ENCODE results near the gene ZFP36L2.

ZFP36L2 gene

GRCh38 chr2:43230351-43230885 is 4.0 kb upstream of the ZFP36L2 start:
- ChIA-PET POLR2A (no interaction called here), CTCF (interaction anchor here (0.5 to 1.9 kb wide), 3 partner anchors 60 to 347 kb away, joined by 3 to 9 read pairs (median 4); no protein-coding TSS in a partner anchor)
- TF ChIP-seq TARDBP (IDR thresholded peaks at IDR 0.05) (no peak), FOXK2 (IDR thresholded peaks at IDR 0.05) (no peak), BHLHE40 (IDR thresholded peaks at IDR 0.05; ENCODE audit: borderline replicate concordance) (no peak), LEF1 (IDR thresholded peaks at IDR 0.05; ENCODE audit: borderline replicate concordance) (no peak), HDGF (IDR thresholded peaks at IDR 0.05; ENCODE audit: borderline replicate concordance) (no peak), L3MBTL2 (conservative IDR thresholded peaks at IDR 0.05) (no peak), NFRKB (IDR thresholded peaks at IDR 0.05) (no peak), SUZ12 (IDR thresholded peaks at IDR 0.05) (no peak), SP1 (IDR thresholded peaks at IDR 0.05) (no peak), FOXM1 (IDR thresholded peaks at IDR 0.05; ENCODE audit: borderline replicate concordance) (no peak), FOXA1 (IDR thresholded peaks at IDR 0.05) (no peak), ARNT (IDR thresholded peaks at IDR 0.05) (no peak), ELF4 (IDR thresholded peaks at IDR 0.05) (no peak), CTBP1 (IDR thresholded peaks at IDR 0.05; ENCODE audit: borderline replicate concordance) (no peak), ZNF384 (IDR thresholded peaks at IDR 0.05) (no peak)
- TF ChIP-seq, protein P1, sequence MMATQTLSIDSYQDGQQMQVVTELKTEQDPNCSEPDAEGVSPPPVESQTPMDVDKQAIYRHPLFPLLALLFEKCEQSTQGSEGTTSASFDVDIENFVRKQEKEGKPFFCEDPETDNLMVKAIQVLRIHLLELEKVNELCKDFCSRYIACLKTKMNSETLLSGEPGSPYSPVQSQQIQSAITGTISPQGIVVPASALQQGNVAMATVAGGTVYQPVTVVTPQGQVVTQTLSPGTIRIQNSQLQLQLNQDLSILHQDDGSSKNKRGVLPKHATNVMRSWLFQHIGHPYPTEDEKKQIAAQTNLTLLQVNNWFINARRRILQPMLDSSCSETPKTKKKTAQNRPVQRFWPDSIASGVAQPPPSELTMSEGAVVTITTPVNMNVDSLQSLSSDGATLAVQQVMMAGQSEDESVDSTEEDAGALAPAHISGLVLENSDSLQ (IDR thresholded peaks at IDR 0.05): no peak
- no peak for DNase-seq (ENCODE audit: extremely low spot score)

GRCh38 chr2:43228756-43229659 is 2.6 kb upstream of the ZFP36L2 start:
- TF ChIP-seq TARDBP (IDR thresholded peaks at IDR 0.05) (no peak), SUZ12 (IDR thresholded peaks at IDR 0.05) (no peak), ZNF384 (IDR thresholded peaks at IDR 0.05) (no peak; the same call in 1 of the 2 replicates), HDGF (IDR thresholded peaks at IDR 0.05; ENCODE audit: borderline replicate concordance) (no peak), L3MBTL2 (conservative IDR thresholded peaks at IDR 0.05) (no peak), BHLHE40 (IDR thresholded peaks at IDR 0.05; ENCODE audit: borderline replicate concordance) (no peak), FOXA1 (IDR thresholded peaks at IDR 0.05) (no peak), ELF4 (IDR thresholded peaks at IDR 0.05) (no peak), FOXK2 (IDR thresholded peaks at IDR 0.05) (no peak), NFRKB (IDR thresholded peaks at IDR 0.05) (no peak), ARNT (IDR thresholded peaks at IDR 0.05) (no peak)
- POLR2A ChIA-PET: interaction anchor here (0.9 to 3.2 kb wide), 4 partner anchors 9 to 254 kb away, joined by 4 to 16 read pairs (median 8); no protein-coding TSS in a partner anchor
- CTCF ChIA-PET: interaction anchor here (0.6 to 2.4 kb wide), 23 partner anchors 12 to 416 kb away, joined by 3 to 13 read pairs (median 4); no protein-coding TSS in a partner anchor
- no peak for DNase-seq (ENCODE audit: extremely low spot score)

- TF ChIP-seq ARNT (IDR thresholded peaks at IDR 0.05): no peak
- TF ChIP-seq SP1 (IDR thresholded peaks at IDR 0.05): no peak
- TF ChIP-seq FOXK2 (IDR thresholded peaks at IDR 0.05): no peak
- no peak for TF ChIP-seq L3MBTL2 (conservative IDR thresholded peaks at IDR 0.05)
- no peak for TF ChIP-seq FOXM1 (IDR thresholded peaks at IDR 0.05; ENCODE audit: borderline replicate concordance)
- TF ChIP-seq, protein P1 (IDR thresholded peaks at IDR 0.05): no peak
- no peak for TF ChIP-seq TARDBP (IDR thresholded peaks at IDR 0.05)
- no peak for TF ChIP-seq HDGF (IDR thresholded peaks at IDR 0.05; ENCODE audit: borderline replicate concordance)
- no peak for TF ChIP-seq LEF1 (IDR thresholded peaks at IDR 0.05; ENCODE audit: borderline replicate concordance)
- TF ChIP-seq CTBP1 (IDR thresholded peaks at IDR 0.05; ENCODE audit: borderline replicate concordance): no peak
- TF ChIP-seq FOXA1 (IDR thresholded peaks at IDR 0.05): no peak
- DNase-seq (ENCODE audit: extremely low spot score): no peak
- ChIA-PET POLR2A (interaction anchor here (0.9 to 3.2 kb wide), 9 partner anchors 8 to 274 kb away, joined by 3 to 16 read pairs (median 7); no protein-coding TSS in a partner anchor), CTCF (interaction anchor here (0.9 to 2.4 kb wide), 8 partner anchors 12 to 415 kb away, joined by 3 to 9 read pairs (median 4); no protein-coding TSS in a partner anchor)
Observed at GRCh38 chr2:43228321-43228751, 1.9 kb upstream of the ZFP36L2 start.

DNA sequence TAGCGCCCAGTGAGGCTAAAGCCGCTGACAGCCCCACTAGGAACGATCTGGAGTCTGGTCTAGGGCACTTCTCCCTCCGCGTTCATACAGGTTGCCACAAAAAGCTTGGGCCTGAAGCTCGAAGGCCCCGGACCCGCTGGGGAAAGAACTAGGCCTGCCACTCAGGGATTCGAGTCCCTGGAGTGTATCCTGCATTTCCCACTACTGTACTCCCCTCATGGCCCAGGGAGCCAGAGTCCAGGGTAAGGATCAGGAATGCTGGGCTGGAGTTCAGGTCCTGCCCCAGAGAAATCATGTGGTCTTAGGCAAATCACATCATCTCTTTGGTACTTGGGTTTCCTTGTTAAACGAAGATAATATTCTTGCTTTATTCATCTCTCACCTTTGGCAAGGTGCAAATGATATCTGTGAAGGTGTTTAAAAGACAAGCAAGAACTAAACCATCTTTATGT is 1.4 kb upstream of the ZFP36L2 start:
- DNase-seq (ENCODE audit: extremely low spot score): no peak
- TF ChIP-seq L3MBTL2 (conservative IDR thresholded peaks at IDR 0.05) (no peak), LEF1 (IDR thresholded peaks at IDR 0.05; ENCODE audit: borderline replicate concordance) (no peak), SP1 (IDR thresholded peaks at IDR 0.05) (no peak), CTBP1 (IDR thresholded peaks at IDR 0.05; ENCODE audit: borderline replicate concordance) (no peak), NFRKB (IDR thresholded peaks at IDR 0.05) (no peak), FOXM1 (IDR thresholded peaks at IDR 0.05; ENCODE audit: borderline replicate concordance) (no peak), TARDBP (IDR thresholded peaks at IDR 0.05) (no peak), FOXA1 (IDR thresholded peaks at IDR 0.05) (no peak), HDGF (IDR thresholded peaks at IDR 0.05; ENCODE audit: borderline replicate concordance) (no peak), BHLHE40 (IDR thresholded peaks at IDR 0.05; ENCODE audit: borderline replicate concordance) (no peak), ELF4 (IDR thresholded peaks at IDR 0.05) (no peak), FOXK2 (IDR thresholded peaks at IDR 0.05) (no peak), ZNF384 (IDR thresholded peaks at IDR 0.05) (no peak), SUZ12 (IDR thresholded peaks at IDR 0.05) (no peak), ARNT (IDR thresholded peaks at IDR 0.05) (no peak)
- TF ChIP-seq, protein P1 (IDR thresholded peaks at IDR 0.05): no peak
- CTCF ChIA-PET: interaction anchor here (0.9 to 2.4 kb wide), 5 partner anchors 24 to 415 kb away, joined by 3 to 6 read pairs (median 4); no protein-coding TSS in a partner anchor
- POLR2A ChIA-PET: interaction anchor here (0.5 to 3.2 kb wide), 12 partner anchors 10 to 400 kb away, joined by 3 to 16 read pairs (median 7); no protein-coding TSS in a partner anchor
